Fibroblast of skin of back (primary cell): Measurements from ENCODE around the gene TRPC4.

ENCODE experiments used
- DNase-seq: peaks from one replicate; pipeline ENCODE4 v3.0.0-alpha.2; 2013

Gene TRPC4

DNA sequence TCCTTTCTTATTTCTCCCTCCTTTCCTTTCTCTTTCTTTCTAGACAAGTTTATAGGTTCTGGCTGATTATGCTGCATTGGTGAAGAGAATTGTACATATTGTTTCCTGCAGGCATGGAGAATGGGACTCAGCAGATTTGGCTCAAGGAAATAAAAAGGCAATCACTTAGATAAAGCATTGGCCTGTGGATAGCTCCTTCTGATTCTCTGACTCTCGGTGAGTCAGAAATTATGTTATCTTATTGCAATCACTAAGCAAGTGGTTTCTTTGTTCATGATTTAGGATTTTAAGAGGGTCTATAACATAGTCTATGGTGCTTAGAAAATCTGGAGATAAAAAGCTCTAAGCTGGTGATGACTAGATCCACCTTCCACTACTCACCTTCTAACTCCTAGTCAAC lies 217.0 kb downstream of the TRPC4 start:
- DNase-seq, result no peak

GRCh38 chr13:37651891-37652290 lies 217.7 kb downstream of the TRPC4 start:
- no peak for DNase-seq

DNA sequence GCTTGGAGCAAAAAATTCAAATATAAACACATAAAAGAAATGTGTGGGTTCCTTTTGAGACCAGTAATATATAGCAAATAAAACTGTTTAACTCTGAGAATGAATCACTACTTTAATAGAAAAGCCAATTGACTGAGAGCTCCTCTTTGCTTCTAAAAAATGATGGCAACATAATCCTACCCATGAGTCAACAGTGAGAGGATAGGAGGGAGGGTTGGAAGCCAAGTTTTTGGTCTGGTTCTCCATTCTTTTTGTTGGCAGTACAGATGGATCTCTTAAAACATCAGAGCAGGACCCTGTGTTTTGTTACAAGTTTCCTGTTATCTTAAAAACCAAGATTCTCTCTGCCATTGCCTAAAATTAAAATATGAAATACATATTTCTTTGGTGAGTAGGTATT lies 221.0 kb downstream of the TRPC4 start:
- peak; percentile 92 for DNase-seq

DNA sequence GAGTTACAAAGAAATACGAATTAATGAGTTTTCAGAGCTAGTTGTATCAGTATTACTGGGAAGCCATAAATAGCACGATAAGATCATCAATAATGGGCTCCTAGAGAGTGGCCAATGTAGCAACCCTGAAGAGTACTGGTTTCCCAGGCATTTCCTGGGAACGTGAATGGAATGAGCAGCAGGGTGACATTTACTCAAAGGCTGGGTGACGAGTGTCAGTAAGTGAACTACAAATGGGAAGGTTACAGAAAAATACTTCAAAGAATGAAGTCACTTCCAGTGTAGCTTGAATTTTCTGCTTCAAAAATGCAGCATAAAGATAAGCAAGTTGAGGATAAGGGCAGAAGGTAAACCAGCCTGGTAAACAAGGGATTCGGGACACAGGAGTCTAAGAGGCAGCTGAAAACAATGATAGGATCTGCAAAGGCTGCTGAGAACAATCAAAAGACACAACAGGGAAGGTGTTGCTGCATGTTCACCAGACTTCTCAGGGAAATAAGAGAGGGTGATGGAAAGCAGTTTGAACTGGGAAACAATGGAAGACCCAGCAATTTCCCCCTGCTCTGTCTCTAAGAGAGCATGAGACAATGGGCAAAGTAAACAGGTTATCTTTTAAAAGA lies 222.4 kb downstream of the TRPC4 start:
- no peak for DNase-seq

- no peak for DNase-seq
Observed at GRCh38 chr13:37646531-37646930, 223.0 kb downstream of the TRPC4 start.

DNA sequence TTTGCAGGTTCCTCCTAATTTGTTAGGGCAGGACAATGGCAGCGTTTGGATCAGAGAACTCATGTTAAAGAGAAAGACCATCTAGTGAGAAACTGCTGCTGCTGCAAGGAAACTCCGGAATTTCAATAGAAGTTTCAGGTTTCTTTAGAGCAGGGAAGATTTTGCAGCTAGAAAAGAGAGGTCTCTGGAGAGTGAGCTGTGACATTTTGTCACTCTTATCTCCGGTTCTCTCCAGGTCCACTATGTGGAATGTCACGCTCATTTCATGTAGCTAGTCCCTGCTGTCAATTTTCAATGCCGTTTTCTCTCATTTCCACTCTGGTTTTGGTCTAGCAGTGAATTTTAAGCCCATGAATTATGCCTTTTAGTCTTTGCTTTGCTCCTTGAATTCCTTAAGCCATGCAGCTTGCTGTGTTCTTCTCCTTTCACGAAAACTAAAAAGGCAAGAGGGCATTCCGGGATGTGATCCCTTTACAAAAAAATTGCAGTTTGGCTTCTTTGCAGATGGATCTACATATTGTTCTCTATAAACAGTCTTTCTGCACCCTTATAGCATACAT lies 224.3 kb downstream of the TRPC4 start:
- no peak for DNase-seq

GRCh38 chr13:37641391-37641790 lies 228.2 kb downstream of the TRPC4 start:
- no peak for DNase-seq

DNA sequence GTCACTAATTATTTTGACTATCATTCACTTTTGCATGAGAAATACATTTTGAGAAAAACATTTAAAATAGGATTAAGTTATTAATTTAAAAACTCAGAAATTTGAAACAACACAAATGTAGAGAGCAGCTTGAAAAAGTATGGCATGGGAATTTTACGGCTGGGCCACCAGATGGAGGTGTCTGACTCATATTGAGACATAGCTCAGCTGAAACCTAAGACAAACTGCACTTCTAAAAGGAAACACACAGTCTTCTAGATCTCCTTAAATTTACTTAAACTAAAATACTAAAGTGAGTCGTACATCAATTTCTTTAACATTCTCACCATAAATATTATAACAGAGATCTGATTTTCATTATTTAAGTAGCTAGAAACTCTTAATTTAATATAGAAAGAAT lies 229.1 kb downstream of the TRPC4 start:
- peak; percentile 74 for DNase-seq

DNA sequence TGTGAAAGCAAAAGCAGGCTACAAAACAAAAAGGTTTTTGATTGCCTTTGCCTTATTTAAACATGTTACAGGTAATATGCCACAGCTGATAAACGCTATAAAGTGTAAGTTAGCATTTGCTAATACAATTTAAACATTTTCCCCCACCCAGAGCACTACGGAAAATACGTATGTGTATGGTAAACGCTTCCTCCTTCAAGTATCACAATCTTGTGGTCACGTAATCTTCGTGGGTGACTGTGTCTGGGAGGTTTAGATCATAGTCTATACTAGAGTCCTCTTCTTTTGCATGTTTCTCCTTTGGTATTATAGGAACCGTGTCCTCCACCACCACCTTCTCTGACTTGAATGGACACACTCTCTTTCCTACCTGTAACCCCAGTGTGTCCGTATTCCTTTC lies 232.9 kb downstream of the TRPC4 start:
- no peak for DNase-seq

- no peak for DNase-seq
Observed at GRCh38 chr13:37632294-37632693, 237.3 kb downstream of the TRPC4 start.

- no peak for DNase-seq
Observed at GRCh38 chr13:37627428-37627827, 242.1 kb downstream of the TRPC4 start.

- DNase-seq, result no peak
Observed at GRCh38 chr13:37621811-37622361, 247.7 kb downstream of the TRPC4 start.

DNA sequence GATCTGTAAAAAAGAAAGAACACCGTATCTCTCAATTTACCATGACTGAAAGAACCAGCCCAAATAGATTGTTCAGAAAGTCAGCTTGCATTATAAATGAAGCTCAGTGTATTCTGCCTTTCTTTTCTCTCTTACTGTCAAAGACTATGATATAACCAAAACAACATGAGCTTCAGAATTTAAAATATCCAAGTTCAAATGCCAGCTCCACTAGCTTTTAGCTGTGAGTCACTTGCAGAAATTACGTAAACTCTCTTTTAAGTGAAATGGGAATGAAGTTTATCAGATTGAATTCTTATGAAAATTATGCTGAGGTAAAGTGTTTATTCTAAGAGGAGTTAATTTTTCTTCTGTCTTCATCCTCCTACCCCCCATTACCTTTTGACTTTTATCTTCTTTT lies 251.0 kb downstream of the TRPC4 start:
- peak; percentile 87 for DNase-seq

- peak; percentile 97 for DNase-seq
Observed at GRCh38 chr13:37617173-37617572, 252.4 kb downstream of the TRPC4 start.

GRCh38 chr13:37616131-37616530 lies 253.4 kb downstream of the TRPC4 start:
- DNase-seq, result peak; percentile 76

GRCh38 chr13:37615276-37615675 lies 254.3 kb downstream of the TRPC4 start:
- DNase-seq, result peak; percentile 43

DNA sequence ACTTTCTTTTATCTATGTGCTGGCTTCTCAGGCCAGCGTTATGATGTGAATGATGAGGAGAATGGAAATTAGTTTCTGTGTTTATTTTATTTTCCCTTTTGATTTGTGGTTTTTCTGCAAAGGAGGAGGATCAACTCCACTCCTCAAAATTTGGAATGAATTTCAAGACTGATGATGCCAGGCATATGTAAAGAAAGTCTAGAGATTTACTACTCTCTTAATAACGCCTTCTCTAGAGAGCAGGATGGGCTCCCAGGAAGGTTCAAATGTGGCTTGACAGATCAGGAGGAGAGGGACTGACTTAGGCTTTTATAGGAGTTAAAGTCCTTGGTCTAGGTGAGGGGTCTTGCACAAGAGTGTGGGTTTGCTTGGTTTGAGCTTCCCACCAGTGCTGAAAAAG lies 255.9 kb downstream of the TRPC4 start:
- no peak for DNase-seq

DNA sequence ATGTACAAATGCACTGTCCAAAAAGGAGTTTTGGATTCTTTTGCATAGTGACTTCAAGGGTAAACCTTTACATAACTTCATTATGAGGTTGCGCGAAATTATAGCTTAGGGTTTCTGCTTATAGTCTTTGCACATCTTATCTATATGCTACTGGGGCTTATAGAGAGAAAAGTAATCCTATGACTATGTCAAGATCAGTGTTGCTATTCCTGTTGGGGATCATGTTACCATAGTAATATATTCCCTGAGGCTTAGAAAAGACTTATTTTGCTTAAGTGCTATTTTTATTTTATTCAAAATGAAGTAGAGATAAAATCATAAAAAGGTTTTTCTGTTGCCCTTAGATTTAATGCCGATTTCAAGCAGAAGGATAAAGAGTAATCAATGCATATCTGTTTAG lies 256.3 kb downstream of the TRPC4 start:
- peak; percentile 49 for DNase-seq

DNA sequence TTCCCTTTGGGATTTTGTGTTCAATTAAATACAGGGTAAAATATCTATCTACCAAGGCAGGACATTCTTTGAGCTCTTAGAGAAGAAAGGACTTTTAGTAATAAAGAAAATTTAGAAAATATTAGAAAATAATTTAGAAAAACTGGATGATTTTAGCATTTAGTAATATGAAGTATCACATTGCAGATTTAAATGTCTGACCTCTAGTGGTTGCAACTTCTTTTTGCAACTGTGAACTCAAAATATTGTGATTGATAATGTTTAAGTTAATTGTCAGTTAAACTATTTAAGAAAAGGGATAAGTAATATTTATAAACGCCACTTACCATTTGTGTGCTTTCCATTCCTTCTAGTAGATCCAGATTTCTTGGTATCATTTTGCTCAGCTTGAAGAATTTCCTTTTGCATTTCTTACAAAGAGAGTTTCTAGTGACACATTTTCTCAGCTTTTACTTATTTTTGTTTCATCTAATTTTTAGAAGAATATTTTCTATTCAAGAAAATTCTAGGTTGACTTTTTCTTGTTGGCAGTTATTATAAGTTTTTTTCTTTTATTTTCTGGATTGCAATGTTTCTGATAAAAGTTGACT lies 260.7 kb downstream of the TRPC4 start:
- no peak for DNase-seq

DNA sequence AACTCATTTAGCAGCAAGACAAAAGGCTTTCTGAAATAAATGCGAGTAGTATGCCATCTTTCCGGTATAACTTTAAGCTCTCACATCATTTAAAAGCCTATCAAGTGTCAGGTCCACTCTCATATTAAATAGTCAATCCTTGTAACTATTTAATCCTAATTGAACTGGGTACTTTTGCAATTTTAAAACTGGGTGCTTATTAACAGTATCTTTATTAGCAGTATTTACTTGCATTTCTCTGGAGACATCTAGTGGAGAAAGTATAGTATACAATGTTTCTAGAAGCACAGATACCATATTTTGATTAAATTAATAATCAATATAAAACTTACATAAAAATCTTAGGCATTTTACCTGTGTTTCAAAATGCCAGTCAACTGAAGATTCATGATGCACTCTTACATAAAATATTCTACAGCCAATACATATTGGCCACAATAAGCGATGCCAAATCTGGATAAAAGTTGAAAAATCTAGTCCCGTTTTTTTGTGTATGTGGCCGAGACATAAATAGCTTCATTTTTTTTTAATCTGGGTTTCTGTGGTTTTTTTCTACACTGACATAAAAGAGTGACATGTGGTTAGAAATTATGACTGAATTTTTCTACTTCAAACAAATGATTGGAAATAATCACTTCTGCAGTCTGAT lies 266.7 kb downstream of the TRPC4 start:
- DNase-seq, result peak; percentile 60

DNA sequence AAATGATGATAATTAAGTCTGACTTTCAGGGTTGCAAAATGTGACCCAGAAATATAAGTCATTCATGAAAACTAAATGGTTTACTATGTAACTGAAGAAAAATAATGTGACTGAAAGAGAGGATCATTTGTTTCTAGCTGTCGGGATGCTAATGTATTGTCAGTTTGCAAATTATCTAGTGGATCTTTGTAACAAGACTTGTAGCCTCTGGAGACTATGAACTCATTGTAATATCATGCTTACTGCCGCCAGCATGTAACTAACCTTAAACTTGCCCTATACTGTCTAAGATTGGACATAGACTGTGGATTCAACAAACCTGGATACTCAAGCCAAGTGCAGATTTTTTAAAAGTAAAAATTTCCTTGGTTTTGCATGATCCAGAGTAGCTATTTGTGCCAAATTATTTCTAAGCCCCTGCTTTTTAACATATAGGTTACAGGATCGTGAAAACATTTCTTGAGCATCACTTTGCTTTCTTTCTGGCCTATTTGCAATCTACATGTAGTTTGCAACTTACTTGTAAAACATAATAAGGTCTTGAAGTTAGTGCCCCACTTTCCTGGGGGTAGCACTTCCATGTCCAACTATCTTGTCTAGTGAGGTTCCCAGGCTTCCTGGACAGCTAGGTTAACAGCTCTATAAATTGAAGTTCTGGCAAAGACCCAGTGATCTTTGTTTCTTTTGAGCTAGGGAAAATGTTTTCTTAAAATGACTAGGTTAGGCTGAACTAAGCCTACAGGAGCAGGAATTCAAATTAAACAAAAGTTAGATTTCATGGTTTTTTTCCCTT lies 267.7 kb downstream of the TRPC4 start:
- peak; percentile 47 for DNase-seq

- DNase-seq, result no peak
Observed at GRCh38 chr13:37599519-37599918, 270.1 kb downstream of the TRPC4 start.

DNA sequence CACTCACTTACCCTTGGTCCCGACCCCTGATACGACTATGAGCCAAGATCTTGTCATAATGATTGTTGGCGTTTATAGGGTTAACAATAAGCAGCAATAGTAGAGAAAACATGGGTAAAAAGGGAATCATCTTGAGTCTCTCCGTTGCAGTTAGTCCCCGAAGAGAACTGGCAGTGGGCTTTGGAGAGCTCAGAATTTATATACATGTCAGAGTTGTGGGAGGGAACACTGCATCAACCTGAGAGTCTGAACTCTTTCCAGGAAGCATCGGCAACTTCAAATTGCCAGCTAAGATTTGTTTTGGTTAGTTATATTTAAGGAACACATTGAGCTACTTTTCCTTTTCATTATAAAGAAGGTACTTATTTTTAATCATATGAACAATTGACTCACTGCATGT lies 271.0 kb downstream of the TRPC4 start, which contains the start of gene POSTN:
Gene POSTN (minus strand): TSS at position 172 of the 400 bp plus-strand sequence. CDS start 42 bp downstream, at position 130.
- DNase-seq, result peak; percentile 83
